Stimulated activated naive B cell treated with anti-CD40 and anti-IgM and Interleukin-4, amounts not matched to agents 10 μg/mL and 1 μg/mL and 100 μg/mL, for 72 hours (primary cell): Measurements from ENCODE around the gene SMOC2.

ENCODE experiments used
- ATAC-seq, 2 donors: fragments of 150-1000 bp; cut with Tn5 transposase; replicated peaks; 2 replicates each; pipeline ENCODE4 v1.10.0; 2021; ENCODE audit warnings: moderate library complexity in 1 of 2
- DNase-seq: peaks from one replicate; pipeline ENCODE4 v3.0.0; 2021
- H3K27ac Mint-ChIP-seq: one replicate; pipeline ENCODE4 v1.8.0; 2022; ENCODE audit warnings: mild to moderate bottlenecking, mixed read lengths
- H3K27me3 Mint-ChIP-seq, 2 donors: one replicate each; pipeline ENCODE4 v1.8.0; 2022; ENCODE audit warnings: mixed read lengths in 2 of 2
- H3K36me3 Mint-ChIP-seq, 2 donors: one replicate each; pipeline ENCODE4 v1.8.0; 2022; ENCODE audit warnings: mixed read lengths in 2 of 2, mild to moderate bottlenecking in 1 of 2
- H3K4me1 Mint-ChIP-seq, 2 donors: one replicate each; pipeline ENCODE4 v1.8.0; 2022; ENCODE audit warnings: mixed read lengths in 2 of 2, mild to moderate bottlenecking in 1 of 2
- H3K4me3 Mint-ChIP-seq, 2 donors: one replicate each; pipeline ENCODE4 v1.8.0; 2022; ENCODE audit warnings: mild to moderate bottlenecking in 2 of 2, mixed read lengths in 2 of 2, moderate library complexity in 1 of 2
- H3K9me3 Mint-ChIP-seq, 2 donors: one replicate each; pipeline ENCODE4 v1.8.0; 2022; ENCODE audit warnings: mixed read lengths in 2 of 2, mild to moderate bottlenecking in 1 of 2

Gene SMOC2

DNA sequence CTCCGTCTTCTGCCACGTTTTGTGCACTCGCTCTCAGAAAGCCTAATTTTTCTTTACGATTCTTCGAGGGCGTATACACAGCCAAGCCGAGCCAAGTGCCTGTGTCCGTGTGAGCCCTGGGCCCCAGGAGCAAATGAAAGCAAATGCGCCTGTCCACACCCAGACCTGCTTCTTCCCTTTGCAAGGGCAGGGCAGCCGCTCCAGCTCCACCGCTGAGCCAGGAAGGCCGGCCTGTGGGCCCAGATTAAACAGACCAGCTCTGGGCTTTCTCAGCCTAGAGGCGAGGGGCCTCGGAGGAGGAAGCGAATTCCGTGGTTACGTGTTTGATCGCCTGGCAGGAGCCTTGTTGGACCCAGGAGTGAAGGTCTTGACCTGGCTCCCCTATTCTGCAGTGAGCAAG lies 184.6 kb downstream of the SMOC2 start:
- DNase-seq, result no peak
- no peaks in the 10 kb centered on the region for H3K27me3 Mint-ChIP-seq

DNA sequence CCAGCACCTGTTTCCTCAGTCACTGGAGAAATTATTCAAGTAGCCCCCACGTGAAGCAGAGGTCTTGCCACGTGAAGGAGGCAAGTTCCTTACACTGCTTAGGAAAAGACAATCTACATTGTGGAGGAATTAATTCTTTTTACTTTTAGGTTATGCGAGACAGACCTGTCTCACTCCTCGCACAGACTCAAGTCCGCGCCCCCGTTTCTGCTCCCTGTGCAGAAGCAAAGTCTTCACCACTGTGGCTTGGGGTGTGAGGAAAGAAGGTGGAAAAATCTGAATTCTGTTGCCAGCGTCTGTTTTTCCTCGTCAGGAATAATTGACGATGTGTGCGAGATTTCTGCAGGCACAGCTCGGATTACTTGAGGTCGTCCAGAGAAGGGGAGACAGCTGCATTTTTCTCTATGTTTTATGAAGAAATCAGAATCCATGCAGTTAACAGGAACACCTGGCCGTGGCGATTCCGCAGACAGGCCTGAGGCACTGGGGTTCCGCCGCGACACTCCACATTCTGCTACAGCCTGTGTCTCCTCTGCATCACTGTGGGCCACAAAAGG lies 185.1 kb downstream of the SMOC2 start:
- no peak overlapping the region for H3K27ac Mint-ChIP-seq
- no peaks in the 10 kb centered on the region for H3K4me1 Mint-ChIP-seq
- peaks cover 13 to 18% of the 10 kb centered on the region in 2 donors for H3K9me3 Mint-ChIP-seq
- ATAC-seq (no peak), DNase-seq (no peak)
- no peak overlapping the region for H3K4me3 Mint-ChIP-seq
- no peaks in the 10 kb centered on the region for H3K27me3 Mint-ChIP-seq
- H3K36me3 Mint-ChIP-seq, result no peaks in the 10 kb centered on the region

More for the DNA sequence above, 184.6 kb downstream of the SMOC2 start:
- ATAC-seq, result no peak
- H3K4me1 Mint-ChIP-seq, result no peaks in the 10 kb centered on the region
- H3K9me3 Mint-ChIP-seq, result peaks cover 14 to 19% of the 10 kb centered on the region in 2 donors
- no peak overlapping the region for H3K4me3 Mint-ChIP-seq
- no peak overlapping the region for H3K27ac Mint-ChIP-seq
- H3K36me3 Mint-ChIP-seq, result no peaks in the 10 kb centered on the region

DNA sequence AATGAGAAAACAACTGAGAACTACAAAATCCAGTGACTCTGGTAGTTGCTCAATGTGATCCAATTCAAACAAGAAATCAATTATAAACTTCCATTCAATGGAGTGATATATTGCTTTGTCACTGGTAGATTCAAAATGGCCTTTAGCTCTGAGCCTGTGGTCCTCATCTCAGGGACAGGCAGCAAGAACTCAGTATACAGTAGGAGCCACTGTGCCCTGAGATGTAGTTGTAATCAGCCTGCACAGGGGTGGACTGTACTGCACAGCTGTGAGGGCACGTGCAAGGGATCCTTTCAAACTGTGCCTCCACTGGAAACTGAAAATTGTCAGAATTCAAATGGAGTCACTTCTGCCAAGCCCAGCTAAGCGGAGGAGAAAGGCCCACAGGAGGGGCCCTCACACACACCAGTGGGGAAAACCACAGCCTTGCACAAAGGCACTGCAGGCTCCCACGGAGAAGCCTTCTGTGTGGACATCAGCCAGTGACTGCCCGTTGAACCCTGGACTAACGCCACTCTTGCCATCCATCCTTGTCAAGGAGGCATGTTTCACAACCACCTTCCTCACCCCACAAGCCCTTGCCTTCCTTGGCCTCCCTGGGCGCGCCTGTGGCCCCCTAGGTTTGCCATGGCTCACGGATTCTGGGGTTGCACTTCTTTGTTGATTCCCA lies 186.7 kb downstream of the SMOC2 start:
- Mint-ChIP-seq H3K9me3 (peaks cover 7 to 8% of the 10 kb centered on the region in 2 donors), H3K27me3 (no peaks in the 10 kb centered on the region), H3K36me3 (no peaks in the 10 kb centered on the region), H3K4me1 (no peaks in the 10 kb centered on the region), H3K4me3 (no peak overlapping the region), H3K27ac (no peak overlapping the region)
- no peak for ATAC-seq
- no peak for DNase-seq

DNA sequence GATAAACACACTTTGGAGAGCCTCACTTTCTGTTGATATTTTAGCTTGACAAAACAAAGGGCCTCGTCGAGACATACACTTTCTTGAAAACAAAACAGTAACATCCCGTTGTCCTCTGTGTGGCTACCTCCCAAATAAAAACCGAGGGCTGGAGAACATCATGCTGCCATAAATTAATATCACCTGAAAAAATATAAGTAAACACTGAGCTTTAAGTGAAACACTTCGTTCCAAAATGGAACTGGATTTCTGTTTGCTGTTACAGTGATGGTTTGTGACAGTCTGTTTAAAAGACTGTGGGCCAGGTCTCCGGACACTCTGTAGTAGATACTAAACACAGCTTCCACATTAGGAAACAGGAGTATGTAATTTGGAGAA lies 187.2 kb downstream of the SMOC2 start:
- H3K27ac Mint-ChIP-seq, result no peak overlapping the region
- H3K9me3 Mint-ChIP-seq, result peaks cover 5 to 8% of the 10 kb centered on the region in 2 donors
- H3K4me3 Mint-ChIP-seq, result no peak overlapping the region
- no peak for ATAC-seq
- no peaks in the 10 kb centered on the region for H3K36me3 Mint-ChIP-seq
- H3K27me3 Mint-ChIP-seq, result no peaks in the 10 kb centered on the region
- no peaks in the 10 kb centered on the region for H3K4me1 Mint-ChIP-seq
- DNase-seq, result no peak

DNA sequence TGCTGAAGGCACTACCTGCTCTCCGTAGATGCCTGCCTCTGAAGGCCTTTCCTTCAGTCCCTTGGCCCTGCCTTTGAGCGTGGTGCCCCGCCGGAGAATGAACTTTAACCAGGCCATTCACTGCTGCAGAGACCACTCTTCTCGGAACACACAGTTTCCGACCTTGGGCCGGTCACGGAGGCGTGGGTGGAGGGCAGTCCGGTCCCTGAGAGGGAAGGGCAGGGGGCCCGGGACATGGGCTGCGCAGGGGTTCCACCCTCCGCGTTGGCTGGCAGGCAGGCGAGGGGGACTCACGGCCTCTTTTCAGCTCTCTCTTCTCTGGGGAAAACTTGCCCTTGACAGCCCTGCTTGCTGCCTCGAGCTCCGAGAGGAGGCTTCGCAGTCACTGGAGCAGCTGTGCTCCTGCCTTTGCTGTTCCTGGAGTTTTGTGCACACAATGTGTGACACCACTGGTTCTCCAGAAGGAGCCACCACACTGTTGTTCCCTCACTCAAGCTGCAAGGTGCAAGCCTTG lies 187.8 kb downstream of the SMOC2 start:
- no peak overlapping the region for H3K27ac Mint-ChIP-seq
- peaks cover 11 to 13% of the 10 kb centered on the region in 2 donors for H3K9me3 Mint-ChIP-seq
- DNase-seq (no peak), ATAC-seq (no peak)
- no peaks in the 10 kb centered on the region for H3K36me3 Mint-ChIP-seq
- H3K27me3 Mint-ChIP-seq, result no peaks in the 10 kb centered on the region
- no peak overlapping the region for H3K4me3 Mint-ChIP-seq
- H3K4me1 Mint-ChIP-seq, result no peaks in the 10 kb centered on the region

DNA sequence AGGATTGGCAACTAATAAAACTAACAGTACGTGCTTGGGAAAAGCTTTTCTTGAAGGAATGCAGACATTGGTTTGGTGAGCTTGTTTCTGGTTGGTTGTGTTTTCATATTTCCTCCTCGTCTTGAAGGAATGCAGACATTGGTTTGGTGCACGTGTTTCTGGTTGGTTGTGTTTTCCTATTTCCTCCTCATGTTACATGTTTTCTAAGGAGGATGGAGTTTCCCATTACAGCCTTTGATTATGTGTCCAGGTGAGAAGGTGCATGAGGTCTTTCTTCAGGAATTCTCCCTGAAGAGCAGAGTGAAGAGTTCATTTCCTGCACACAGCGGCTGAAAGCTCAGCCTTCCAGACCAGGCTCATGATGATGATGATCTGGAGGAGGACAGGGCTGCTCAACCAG lies 190.6 kb downstream of the SMOC2 start:
- Mint-ChIP-seq H3K4me3 (no peak overlapping the region), H3K36me3 (no peaks in the 10 kb centered on the region), H3K27ac (no peak overlapping the region), H3K4me1 (no peaks in the 10 kb centered on the region), H3K9me3 (peaks cover 10 to 13% of the 10 kb centered on the region in 2 donors), H3K27me3 (no peaks in the 10 kb centered on the region)
- ATAC-seq (no peak), DNase-seq (no peak)

DNA sequence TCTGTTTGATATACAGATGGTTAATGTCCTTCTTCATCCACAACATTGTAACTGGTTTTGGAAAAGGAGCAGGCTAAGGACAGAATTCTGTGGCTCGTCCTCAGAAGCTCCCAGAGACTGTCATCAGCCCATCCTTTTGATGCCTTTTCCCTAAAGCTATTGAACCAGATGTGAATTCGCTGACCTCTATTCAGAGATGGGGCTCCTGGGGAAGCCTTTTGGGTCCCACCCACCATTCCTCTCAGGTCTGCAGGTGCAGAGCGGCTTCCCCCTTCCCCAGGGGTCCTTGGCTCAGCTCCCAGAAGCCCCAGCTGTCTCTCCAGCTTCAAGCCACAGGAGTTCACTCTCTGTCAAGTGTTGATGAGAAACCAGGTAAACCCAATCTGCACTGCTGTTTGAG lies 191.7 kb downstream of the SMOC2 start:
- Mint-ChIP-seq H3K4me3 (no peak overlapping the region), H3K27ac (no peak overlapping the region), H3K9me3 (peaks cover 10 to 13% of the 10 kb centered on the region in 2 donors), H3K4me1 (no peaks in the 10 kb centered on the region), H3K27me3 (no peaks in the 10 kb centered on the region), H3K36me3 (no peaks in the 10 kb centered on the region)
- DNase-seq, result no peak
- ATAC-seq, result no peak

DNA sequence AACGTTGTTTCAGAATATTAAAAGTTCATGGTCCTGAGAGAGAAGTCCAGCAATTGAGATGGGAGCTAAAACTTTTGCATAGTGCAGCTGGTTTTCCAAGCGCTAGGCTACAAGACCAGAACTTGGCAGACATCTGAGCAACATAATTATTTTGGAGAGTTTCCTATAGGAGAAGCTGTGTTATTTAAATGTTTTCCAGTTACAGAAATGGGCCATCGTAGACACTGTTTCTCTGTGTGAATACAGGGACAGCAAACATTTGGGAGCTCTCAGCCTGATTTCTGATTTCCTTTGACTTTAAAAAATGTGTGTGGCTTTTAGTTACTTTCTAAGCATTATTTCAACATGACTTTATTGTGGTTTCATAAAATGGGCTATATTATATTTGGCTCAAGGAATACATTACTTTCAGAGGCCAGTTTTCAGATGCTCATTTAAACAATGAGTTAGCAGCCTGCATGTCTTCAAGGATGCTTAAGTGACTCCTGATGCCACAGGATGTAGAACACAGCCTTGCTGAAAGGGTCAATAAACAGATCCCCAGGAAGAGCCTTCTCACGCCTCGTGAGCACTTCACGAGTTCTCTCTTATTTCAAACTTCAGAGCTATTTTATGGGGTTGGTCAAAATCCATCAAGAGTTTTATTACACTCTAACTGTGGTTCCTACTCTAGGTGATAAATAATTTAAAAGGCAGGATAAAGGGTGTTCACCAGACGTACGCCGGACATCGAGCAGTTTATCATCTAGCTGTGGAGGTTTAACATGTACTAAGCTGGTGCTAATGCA lies 193.8 kb downstream of the SMOC2 start:
- no peaks in the 10 kb centered on the region for H3K36me3 Mint-ChIP-seq
- no peak overlapping the region for H3K4me3 Mint-ChIP-seq
- no peaks in the 10 kb centered on the region for H3K27me3 Mint-ChIP-seq
- H3K27ac Mint-ChIP-seq, result no peak overlapping the region
- ATAC-seq, result no peak
- peaks cover 10 to 13% of the 10 kb centered on the region in 2 donors for H3K9me3 Mint-ChIP-seq
- no peak for DNase-seq
- H3K4me1 Mint-ChIP-seq, result no peaks in the 10 kb centered on the region

DNA sequence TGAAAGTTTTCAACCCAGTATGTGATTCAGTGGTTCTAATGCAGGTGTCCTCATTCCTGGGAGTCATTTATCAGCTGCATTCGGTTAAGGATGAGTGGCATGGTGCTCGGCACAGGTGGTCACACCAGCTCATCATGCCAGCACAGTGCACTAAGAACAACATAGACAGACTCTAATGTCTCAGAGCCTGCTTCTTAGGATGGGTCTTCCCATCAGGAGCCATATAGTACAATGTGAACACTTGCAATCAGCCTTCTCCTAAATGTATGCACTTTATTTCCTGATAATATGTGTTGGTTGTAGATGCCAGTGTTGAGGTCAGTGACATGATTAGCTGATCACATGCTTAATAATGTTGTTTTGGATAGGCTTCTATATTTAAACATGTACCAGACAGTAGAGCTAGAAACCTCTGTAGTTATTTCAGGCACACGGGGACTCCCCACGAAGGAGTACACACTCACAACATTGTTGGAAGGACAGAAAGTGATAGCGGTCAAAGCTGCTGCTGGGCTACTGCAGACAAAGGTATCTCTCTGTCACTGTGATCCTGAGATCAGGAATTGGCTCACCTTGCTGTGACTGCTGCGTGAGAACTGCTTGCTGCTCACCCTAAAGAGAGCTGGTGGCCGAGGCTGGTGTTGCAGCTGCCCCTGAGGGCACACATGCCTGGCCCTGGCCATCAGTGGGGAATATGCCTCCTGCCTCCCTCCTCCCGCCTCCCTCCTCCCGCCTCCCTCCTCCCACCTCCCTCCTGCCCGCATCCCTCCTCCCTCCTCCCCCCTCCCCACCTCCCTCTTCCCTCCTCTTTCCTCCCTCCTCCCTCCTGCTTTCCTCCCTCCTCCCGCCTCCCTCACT lies 195.4 kb downstream of the SMOC2 start:
- Mint-ChIP-seq H3K27ac (no peak overlapping the region), H3K4me3 (no peak overlapping the region), H3K27me3 (peaks cover 0 to 6% of the 10 kb centered on the region in 2 donors), H3K36me3 (no peaks in the 10 kb centered on the region), H3K4me1 (no peaks in the 10 kb centered on the region), H3K9me3 (peaks cover 10 to 13% of the 10 kb centered on the region in 2 donors)
- ATAC-seq (no peak), DNase-seq (no peak)

DNA sequence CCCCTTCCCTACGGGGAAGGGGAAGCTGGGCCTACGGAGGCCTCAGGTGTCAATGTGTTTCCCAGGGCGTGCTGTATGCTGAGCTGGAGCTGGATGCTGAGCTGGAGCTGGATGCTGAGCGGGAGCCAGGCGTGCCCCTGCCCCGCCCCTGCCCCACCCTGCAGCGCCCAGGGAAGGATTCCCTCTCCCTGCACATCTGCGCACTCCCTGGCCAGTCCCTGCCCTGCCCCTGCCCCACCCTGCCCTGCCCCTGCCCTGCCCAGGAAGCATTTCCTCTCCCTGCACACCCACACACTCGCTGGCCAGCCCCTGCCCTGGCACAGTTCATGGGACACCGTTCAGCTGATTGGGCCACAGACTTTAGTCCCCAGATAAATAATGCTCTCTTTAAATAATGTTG lies 196.8 kb downstream of the SMOC2 start:
- Mint-ChIP-seq H3K4me1 (no peaks in the 10 kb centered on the region), H3K27ac (no peak overlapping the region), H3K9me3 (peaks cover 10 to 11% of the 10 kb centered on the region in 2 donors), H3K36me3 (no peaks in the 10 kb centered on the region), H3K27me3 (peaks cover 0 to 6% of the 10 kb centered on the region in 2 donors), H3K4me3 (no peak overlapping the region)
- DNase-seq (no peak), ATAC-seq (no peak)

DNA sequence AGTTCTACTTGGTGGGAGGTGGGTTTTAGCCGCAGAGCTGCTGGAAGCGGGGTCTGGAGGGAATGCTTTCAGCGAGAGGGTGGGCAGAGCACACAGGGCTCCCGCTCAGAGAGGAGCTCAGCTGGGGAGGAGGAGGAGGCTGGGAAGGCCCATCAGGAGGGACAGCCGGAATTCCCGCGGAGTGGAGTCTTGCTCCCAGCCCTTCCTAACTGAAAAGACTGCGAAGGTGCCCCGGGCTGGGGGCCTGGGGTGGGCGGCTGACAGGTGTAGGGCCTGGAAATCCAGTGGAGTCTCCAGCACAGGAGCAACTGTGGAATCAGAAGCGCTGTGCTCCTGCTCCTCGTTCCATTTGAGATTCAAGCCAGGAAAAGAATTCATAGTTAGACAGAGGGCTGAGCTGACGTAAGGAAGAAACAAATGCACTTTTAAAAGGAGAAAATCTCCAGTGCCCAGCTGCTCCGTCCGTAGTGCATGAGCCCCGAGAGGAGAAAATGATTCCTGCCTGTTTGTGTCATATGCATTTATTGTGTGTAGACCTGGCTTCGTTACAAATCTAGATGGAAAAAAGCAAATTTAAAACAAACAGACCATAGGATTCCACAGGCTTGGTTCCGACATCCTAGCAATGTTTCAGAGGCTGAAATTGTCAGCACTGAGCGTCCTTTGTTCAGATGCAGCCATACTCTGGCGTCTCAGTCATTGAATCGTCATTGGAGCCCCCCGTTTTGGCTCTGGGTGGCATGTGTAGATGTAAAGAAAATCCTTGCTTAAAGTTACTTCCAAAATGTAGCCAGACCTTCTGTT lies 197.7 kb downstream of the SMOC2 start:
- Mint-ChIP-seq H3K36me3 (no peaks in the 10 kb centered on the region), H3K4me3 (no peak overlapping the region), H3K27me3 (peaks cover 0 to 6% of the 10 kb centered on the region in 2 donors), H3K27ac (no peak overlapping the region), H3K9me3 (peaks cover 5 to 6% of the 10 kb centered on the region in 2 donors), H3K4me1 (no peaks in the 10 kb centered on the region)
- DNase-seq (no peak), ATAC-seq (no peak)

DNA sequence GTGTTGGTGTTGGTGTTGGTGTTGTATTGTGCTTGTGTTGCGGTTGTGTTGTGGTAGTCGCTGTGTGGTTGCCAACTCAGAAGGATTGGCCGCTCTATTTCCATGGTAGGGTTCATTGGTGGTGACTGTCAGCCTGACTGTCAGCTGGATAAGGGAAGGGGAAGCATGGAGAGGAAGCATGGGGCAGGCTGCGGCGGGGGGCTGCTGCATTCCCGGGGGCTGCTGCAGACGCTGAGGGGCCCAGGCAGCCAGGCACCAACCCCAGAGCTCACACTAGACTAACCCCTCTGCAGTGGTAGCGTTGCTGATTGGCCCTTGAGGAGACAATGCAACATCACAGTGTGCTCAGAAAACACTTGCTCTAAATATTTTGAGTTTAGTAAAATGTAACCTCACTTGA lies 199.2 kb downstream of the SMOC2 start:
- H3K9me3 Mint-ChIP-seq, result no peaks in the 10 kb centered on the region
- H3K36me3 Mint-ChIP-seq, result no peaks in the 10 kb centered on the region
- DNase-seq (no peak), ATAC-seq (no peak)
- H3K27ac Mint-ChIP-seq, result no peak overlapping the region
- H3K4me1 Mint-ChIP-seq, result no peaks in the 10 kb centered on the region
- peaks cover 0 to 6% of the 10 kb centered on the region in 2 donors for H3K27me3 Mint-ChIP-seq
- H3K4me3 Mint-ChIP-seq, result no peak overlapping the region

DNA sequence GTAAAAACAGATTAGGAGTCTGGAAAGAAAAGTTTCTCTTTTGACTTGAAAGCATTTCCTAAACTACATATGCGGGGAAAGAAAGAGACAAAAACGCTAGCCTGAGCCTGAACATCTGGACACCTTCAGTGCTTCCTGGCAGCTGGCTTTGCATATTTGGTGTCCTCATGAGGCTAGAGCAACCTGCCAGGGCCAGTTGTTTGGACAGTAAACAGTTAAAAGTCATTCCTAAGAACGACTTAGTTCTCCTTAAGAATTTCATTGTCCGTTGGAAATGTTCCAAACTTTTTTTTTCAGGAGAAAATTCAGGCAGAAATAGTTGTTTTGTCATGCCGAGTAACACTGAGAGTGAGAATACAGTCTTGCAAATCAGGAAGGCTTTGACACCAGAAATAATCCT lies 199.8 kb downstream of the SMOC2 start:
- DNase-seq, result no peak

More for the DNA sequence above, 199.8 kb downstream of the SMOC2 start:
- ATAC-seq, result no peak
- Mint-ChIP-seq H3K36me3 (no peaks in the 10 kb centered on the region), H3K4me3 (no peak overlapping the region), H3K9me3 (no peaks in the 10 kb centered on the region), H3K4me1 (no peaks in the 10 kb centered on the region), H3K27ac (no peak overlapping the region), H3K27me3 (peaks cover 0 to 6% of the 10 kb centered on the region in 2 donors)
